Effector memory CD8-positive, alpha-beta T cell (primary cell): ENCODE measurements around the gene ZNF462.
A peak's percentile ranks its signal among the peaks of the same experiment; 100 is the strongest.

Experiments
- ATAC-seq: fragments of 150-1000 bp; cut with Tn5 transposase; replicated peaks from 2 replicates; pipeline ENCODE4 v1.10.0; 2021; ENCODE audit warnings: mild to moderate bottlenecking, moderate library complexity
- DNase-seq, 3 experiments: peaks; one replicate each; pipeline ENCODE4 v3.0.0; 2021
- H3K27ac Mint-ChIP-seq, 2 donors: one replicate each; pipeline ENCODE4 v1.8.0; 2022; ENCODE audit warnings: mild to moderate bottlenecking in 2 of 2, mixed read lengths in 2 of 2, moderate library complexity in 2 of 2
- H3K27me3 Mint-ChIP-seq, 2 donors: one replicate each; pipeline ENCODE4 v1.8.0; 2022; ENCODE audit warnings: mixed read lengths in 2 of 2
- H3K36me3 Mint-ChIP-seq: one replicate; pipeline ENCODE4 v1.8.0; 2022; ENCODE audit warnings: mild to moderate bottlenecking, moderate library complexity, mixed read lengths; ENCODE audit not compliant: insufficient read depth
- H3K4me1 Mint-ChIP-seq, 2 donors: one replicate each; pipeline ENCODE4 v1.8.0; 2022; ENCODE audit warnings: low read depth in 2 of 2, mixed read lengths in 2 of 2
- H3K4me3 Mint-ChIP-seq, 2 donors: one replicate each; pipeline ENCODE4 v1.8.0; 2022; ENCODE audit warnings: mild to moderate bottlenecking in 2 of 2, mixed read lengths in 2 of 2, moderate library complexity in 2 of 2
- H3K9me3 Mint-ChIP-seq, 2 donors: one replicate each; pipeline ENCODE4 v1.8.0; 2022; ENCODE audit warnings: mixed read lengths in 2 of 2

Gene ZNF462

GRCh38 chr9:106958955-106959657 lies 96.1 kb downstream of the ZNF462 start:
- H3K27ac Mint-ChIP-seq, result no peak overlapping the region
- H3K4me1 Mint-ChIP-seq, result no peaks in the 10 kb centered on the region
- no peaks in the 10 kb centered on the region for H3K27me3 Mint-ChIP-seq
- DNase-seq (no peak), ATAC-seq (no peak)
- peaks cover 0 to 6% of the 10 kb centered on the region in 2 donors for H3K9me3 Mint-ChIP-seq
- H3K4me3 Mint-ChIP-seq, result no peak overlapping the region
- H3K36me3 Mint-ChIP-seq, result no peaks in the 10 kb centered on the region

- no peaks in the 10 kb centered on the region for H3K27me3 Mint-ChIP-seq
- no peaks in the 10 kb centered on the region for H3K4me1 Mint-ChIP-seq
- no peak for ATAC-seq
- no peaks in the 10 kb centered on the region for H3K36me3 Mint-ChIP-seq
- DNase-seq, result no peak
- peaks cover 6 to 8% of the 10 kb centered on the region in 2 donors for H3K9me3 Mint-ChIP-seq
- no peak overlapping the region for H3K27ac Mint-ChIP-seq
- no peak overlapping the region for H3K4me3 Mint-ChIP-seq
Observed at GRCh38 chr9:106960258-106960657, 97.3 kb downstream of the ZNF462 start.

GRCh38 chr9:106961623-106962022 lies 98.7 kb downstream of the ZNF462 start:
- DNase-seq, result no peak
- Mint-ChIP-seq H3K27me3 (no peaks in the 10 kb centered on the region), H3K36me3 (no peaks in the 10 kb centered on the region), H3K9me3 (peaks cover 6 to 8% of the 10 kb centered on the region in 2 donors), H3K4me3 (no peak overlapping the region), H3K4me1 (no peaks in the 10 kb centered on the region), H3K27ac (no peak overlapping the region)
- ATAC-seq, result no peak

GRCh38 chr9:106962122-106962521 lies 99.2 kb downstream of the ZNF462 start:
- no peaks in the 10 kb centered on the region for H3K36me3 Mint-ChIP-seq
- H3K4me3 Mint-ChIP-seq, result no peak overlapping the region
- H3K27ac Mint-ChIP-seq, result no peak overlapping the region
- no peaks in the 10 kb centered on the region for H3K27me3 Mint-ChIP-seq
- DNase-seq (no peak), ATAC-seq (no peak)
- H3K4me1 Mint-ChIP-seq, result no peaks in the 10 kb centered on the region
- peaks cover 6% of the 10 kb centered on the region in 2 donors for H3K9me3 Mint-ChIP-seq

- Mint-ChIP-seq H3K4me3 (no peak overlapping the region), H3K27ac (no peak overlapping the region), H3K36me3 (no peaks in the 10 kb centered on the region), H3K4me1 (no peaks in the 10 kb centered on the region), H3K27me3 (no peaks in the 10 kb centered on the region), H3K9me3 (peaks cover 6% of the 10 kb centered on the region in 2 donors)
- DNase-seq (no peak), ATAC-seq (no peak)
Observed at GRCh38 chr9:106962615-106963363, 99.8 kb downstream of the ZNF462 start.

GRCh38 chr9:106963684-106964083 lies 100.7 kb downstream of the ZNF462 start:
- no peak overlapping the region for H3K4me3 Mint-ChIP-seq
- ATAC-seq, result no peak
- no peaks in the 10 kb centered on the region for H3K4me1 Mint-ChIP-seq
- no peaks in the 10 kb centered on the region for H3K27me3 Mint-ChIP-seq
- H3K9me3 Mint-ChIP-seq, result peaks cover 6% of the 10 kb centered on the region in 2 donors
- DNase-seq, result no peak
- H3K27ac Mint-ChIP-seq, result no peak overlapping the region
- H3K36me3 Mint-ChIP-seq, result no peaks in the 10 kb centered on the region

GRCh38 chr9:106964329-106964728 lies 101.4 kb downstream of the ZNF462 start:
- Mint-ChIP-seq H3K4me3 (no peak overlapping the region), H3K4me1 (no peaks in the 10 kb centered on the region), H3K27me3 (no peaks in the 10 kb centered on the region), H3K9me3 (peaks cover 6% of the 10 kb centered on the region in 2 donors), H3K36me3 (no peaks in the 10 kb centered on the region), H3K27ac (no peak overlapping the region)
- ATAC-seq, result peak; percentile 55
- no peak for DNase-seq

GRCh38 chr9:106964822-106965525 lies 102.0 kb downstream of the ZNF462 start:
- Mint-ChIP-seq H3K27me3 (no peaks in the 10 kb centered on the region), H3K36me3 (no peaks in the 10 kb centered on the region), H3K9me3 (peaks cover 6% of the 10 kb centered on the region in 2 donors), H3K4me3 (no peak overlapping the region), H3K27ac (no peak overlapping the region), H3K4me1 (no peaks in the 10 kb centered on the region)
- DNase-seq (no peak), ATAC-seq (no peak)

GRCh38 chr9:106966481-106966880 lies 103.5 kb downstream of the ZNF462 start:
- H3K9me3 Mint-ChIP-seq, result peaks cover 6% of the 10 kb centered on the region in 2 donors
- no peaks in the 10 kb centered on the region for H3K4me1 Mint-ChIP-seq
- no peaks in the 10 kb centered on the region for H3K36me3 Mint-ChIP-seq
- no peaks in the 10 kb centered on the region for H3K27me3 Mint-ChIP-seq
- ATAC-seq (no peak), DNase-seq (no peak)
- no peak overlapping the region for H3K4me3 Mint-ChIP-seq
- no peak overlapping the region for H3K27ac Mint-ChIP-seq

- peaks cover 3 to 6% of the 10 kb centered on the region in 2 donors for H3K9me3 Mint-ChIP-seq
- no peaks in the 10 kb centered on the region for H3K36me3 Mint-ChIP-seq
- ATAC-seq (no peak), DNase-seq (no peak)
- no peak overlapping the region for H3K4me3 Mint-ChIP-seq
- no peak overlapping the region for H3K27ac Mint-ChIP-seq
- H3K27me3 Mint-ChIP-seq, result no peaks in the 10 kb centered on the region
- no peaks in the 10 kb centered on the region for H3K4me1 Mint-ChIP-seq
Observed at GRCh38 chr9:106969696-106970095, 106.7 kb downstream of the ZNF462 start.

- H3K9me3 Mint-ChIP-seq, result peaks cover 0 to 2% of the 10 kb centered on the region in 2 donors
- no peaks in the 10 kb centered on the region for H3K27me3 Mint-ChIP-seq
- no peaks in the 10 kb centered on the region for H3K36me3 Mint-ChIP-seq
- no peaks in the 10 kb centered on the region for H3K4me1 Mint-ChIP-seq
- H3K4me3 Mint-ChIP-seq, result no peak overlapping the region
- no peak overlapping the region for H3K27ac Mint-ChIP-seq
- DNase-seq (no peak), ATAC-seq (no peak)
Observed at GRCh38 chr9:106970219-106970975, 107.4 kb downstream of the ZNF462 start.

- no peaks in the 10 kb centered on the region for H3K27me3 Mint-ChIP-seq
- no peak overlapping the region for H3K4me3 Mint-ChIP-seq
- no peaks in the 10 kb centered on the region for H3K4me1 Mint-ChIP-seq
- H3K36me3 Mint-ChIP-seq, result no peaks in the 10 kb centered on the region
- DNase-seq (no peak), ATAC-seq (no peak)
- no peak overlapping the region for H3K27ac Mint-ChIP-seq
- peaks cover 0 to 2% of the 10 kb centered on the region in 2 donors for H3K9me3 Mint-ChIP-seq
Observed at GRCh38 chr9:106970976-106971457, 108.1 kb downstream of the ZNF462 start.

- Mint-ChIP-seq H3K27ac (no peak overlapping the region), H3K4me3 (no peak overlapping the region), H3K9me3 (peaks cover 0 to 2% of the 10 kb centered on the region in 2 donors), H3K4me1 (no peaks in the 10 kb centered on the region), H3K27me3 (no peaks in the 10 kb centered on the region), H3K36me3 (no peaks in the 10 kb centered on the region)
- DNase-seq (no peak), ATAC-seq (no peak)
Observed at GRCh38 chr9:106972082-106972481, 109.1 kb downstream of the ZNF462 start.
